ENCODE measurements around the gene ECE2.

DNA sequence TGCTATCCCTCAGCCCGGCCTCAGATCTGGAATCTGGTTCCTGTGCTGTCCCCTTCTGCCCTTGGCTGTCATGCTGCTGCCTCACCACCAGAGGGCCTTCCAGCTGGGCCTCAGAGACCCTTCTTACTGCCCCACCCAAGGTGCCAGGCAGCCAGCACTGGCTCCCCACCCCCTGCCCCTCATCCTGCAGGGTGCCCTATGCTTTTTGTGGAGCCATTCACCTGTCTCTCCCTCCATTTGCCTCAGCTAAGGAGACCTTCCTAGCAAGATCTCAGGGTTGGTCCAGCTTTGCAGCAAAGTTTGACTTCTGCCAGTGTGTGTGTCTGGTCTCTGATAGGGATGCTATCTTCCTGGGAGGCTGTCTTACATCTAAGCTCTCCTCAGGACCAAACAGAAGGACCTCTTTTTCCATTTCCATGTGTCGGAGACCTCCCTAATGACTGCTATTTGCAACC is 48.3 kb upstream of the ECE2 start:
- TF ChIP-seq CTCF (IDR thresholded peaks at IDR 0.05) (peak; percentile 46 to 78 (median 66)), POLR2A (IDR thresholded peaks at IDR 0.05) (no peak), POLR2AphosphoS5 (IDR thresholded peaks at IDR 0.05) (no peak), EP300 (IDR thresholded peaks at IDR 0.05) (no peak)

All from upper lobe of left lung (tissue), 4 donors.